ENCODE data around the gene IMMP1L.

IMMP1L gene

GRCh38 chr11:31479066-31479465 lies 30.4 kb downstream of the IMMP1L start:
- in situ Hi-C loops (cut with MboI; ENCODE audit: low pct_unique_long_range_greater_than_20kb, low sequenced_read_pairs, unreplicated experiment) = loop anchor here (25.0 kb wide), 1 partner anchor 308 kb away; no protein-coding TSS in a partner anchor
- no peak for TF ChIP-seq CTCF (IDR thresholded peaks at IDR 0.05; ENCODE audit: extremely low read depth, insufficient read depth, missing control alignments)
- no peak for DNase-seq (ENCODE audit: low spot score)

GRCh38 chr11:31478223-31478590 lies 31.2 kb downstream of the IMMP1L start:
- DNase-seq (ENCODE audit: low spot score) = no peak
- in situ Hi-C loops (cut with MboI; ENCODE audit: low pct_unique_long_range_greater_than_20kb, low sequenced_read_pairs, unreplicated experiment) = loop anchor here (25.0 kb wide), 1 partner anchor 309 kb away; no protein-coding TSS in a partner anchor
- no peak for TF ChIP-seq CTCF (IDR thresholded peaks at IDR 0.05; ENCODE audit: extremely low read depth, insufficient read depth, missing control alignments)

GRCh38 chr11:31477528-31478222 lies 31.7 kb downstream of the IMMP1L start:
- in situ Hi-C loops (cut with MboI; ENCODE audit: low pct_unique_long_range_greater_than_20kb, low sequenced_read_pairs, unreplicated experiment) = loop anchor here (25.0 kb wide), 1 partner anchor 310 kb away; no protein-coding TSS in a partner anchor
- DNase-seq (ENCODE audit: low spot score) = no peak
- no peak for TF ChIP-seq CTCF (IDR thresholded peaks at IDR 0.05; ENCODE audit: extremely low read depth, insufficient read depth, missing control alignments)

- in situ Hi-C loops (cut with MboI; ENCODE audit: low pct_unique_long_range_greater_than_20kb, low sequenced_read_pairs, unreplicated experiment) = no loop called here
- TF ChIP-seq CTCF (IDR thresholded peaks at IDR 0.05; ENCODE audit: extremely low read depth, insufficient read depth, missing control alignments) = no peak
- no peak for DNase-seq (ENCODE audit: low spot score)
These were observed 35.3 kb downstream of the IMMP1L start for GRCh38 chr11:31474083-31474482.

- no peak for TF ChIP-seq CTCF (IDR thresholded peaks at IDR 0.05; ENCODE audit: extremely low read depth, insufficient read depth, missing control alignments)
- in situ Hi-C loops (cut with MboI; ENCODE audit: low pct_unique_long_range_greater_than_20kb, low sequenced_read_pairs, unreplicated experiment) = no loop called here
- DNase-seq (ENCODE audit: low spot score) = no peak
These were observed 45.0 kb downstream of the IMMP1L start for GRCh38 chr11:31464436-31464835.

GRCh38 chr11:31455177-31455576 lies 54.2 kb downstream of the IMMP1L start:
- in situ Hi-C loops (cut with MboI; ENCODE audit: low pct_unique_long_range_greater_than_20kb, low sequenced_read_pairs, unreplicated experiment) = no loop called here
- no peak for DNase-seq (ENCODE audit: low spot score)
- TF ChIP-seq CTCF (IDR thresholded peaks at IDR 0.05; ENCODE audit: extremely low read depth, insufficient read depth, missing control alignments) = no peak
